Fibroblast of lung (primary cell): ENCODE results near the gene TMEM120B. TPM values are rescaled to one million over a fixed set of nuclear protein-coding genes. Genes with fewer than 3 reads are reported as not detected.

Source experiments
- DNase-seq, 2 donors: peaks; one replicate each; pipeline versions ENCODE4 v3.0.0 to v3.0.0-alpha.2; 2010; ENCODE audit warnings: low read depth in 2 of 2
- H2AFZ ChIP-seq: 2 replicates; pipeline ENCODE4 v1.5.1; 2012; ENCODE audit warnings: low read length, control low read depth, inconsistent platforms
- H3K27ac ChIP-seq: 2 replicates; pipeline ENCODE4 v1.5.1; 2011; ENCODE audit warnings: low read length, control low read depth; ENCODE audit not compliant: insufficient read depth
- H3K27me3 ChIP-seq: 2 replicates; pipeline ENCODE4 v1.5.1; 2011; ENCODE audit warnings: mild to moderate bottlenecking, low read length; ENCODE audit not compliant: control insufficient read depth, insufficient read depth
- H3K36me3 ChIP-seq: 2 replicates; pipeline ENCODE4 v1.5.1; 2011; ENCODE audit warnings: low read length; ENCODE audit not compliant: control insufficient read depth, insufficient read depth
- H3K4me1 ChIP-seq: 2 replicates; pipeline ENCODE4 v1.5.1; 2011; ENCODE audit warnings: low read length; ENCODE audit not compliant: control insufficient read depth, insufficient read depth; ENCODE audit errors: extremely low read depth
- H3K4me2 ChIP-seq: 2 replicates; pipeline ENCODE4 v1.5.1; 2011; ENCODE audit warnings: low read length, control low read depth; ENCODE audit not compliant: insufficient read depth; ENCODE audit errors: extremely low read depth
- H3K4me3 ChIP-seq, 4 experiments: fragments of 200-600 bp in 1 of 4; sonication (generic) in 1 of 4; replicated peaks in 1 of 4; 2 replicates each; pipeline ENCODE4 v1.5.1; 2011 to 2016; ENCODE audit warnings: low read length in 4 of 4, low read depth in 3 of 4, mild to moderate bottlenecking in 3 of 4, control low read depth in 2 of 4, inconsistent platforms in 1 of 4, mixed read lengths in 1 of 4; ENCODE audit not compliant: insufficient read depth in 1 of 4; ENCODE audit errors: control extremely low read depth in 1 of 4
- H3K79me2 ChIP-seq: 2 replicates; pipeline ENCODE4 v1.5.1; 2012; ENCODE audit warnings: mild to moderate bottlenecking, low read length, inconsistent platforms; ENCODE audit not compliant: control insufficient read depth, insufficient read depth
- H3K9ac ChIP-seq: 2 replicates; pipeline ENCODE4 v1.5.1; 2011; ENCODE audit warnings: mild to moderate bottlenecking, low read length, control low read depth; ENCODE audit not compliant: insufficient read depth
- H3K9me3 ChIP-seq: 2 replicates; pipeline ENCODE4 v1.5.1; 2012; ENCODE audit warnings: low read depth, low read length; ENCODE audit not compliant: control insufficient read depth, insufficient read depth
- H4K20me1 ChIP-seq: 2 replicates; pipeline ENCODE4 v1.5.1; 2011; ENCODE audit warnings: low read length; ENCODE audit not compliant: control insufficient read depth, insufficient read depth; ENCODE audit errors: extremely low read depth
- CTCF ChIP-seq, 2 donors: IDR thresholded peaks in 1 of 2; conservative IDR thresholded peaks in 1 of 2; 1 replicate in 1 of 2; 2 replicates in 1 of 2; pipeline ENCODE4 v1.5.1; 2011 to 2012; ENCODE audit warnings: low read length in 2 of 2, control low read depth in 1 of 2, inconsistent platforms in 1 of 2, low read depth in 1 of 2, mild to moderate bottlenecking in 1 of 2
- EZH2 ChIP-seq: IDR thresholded peaks from 2 replicates; pipeline ENCODE4 v1.5.1; 2012; ENCODE audit warnings: low read length, control low read depth, mild to moderate bottlenecking; ENCODE audit errors: missing control alignments
- polyA plus RNA-seq, 2 donors: library from polyadenylated mRNA; depleted of rRNA in 1 of 2; stranded (reverse) in 1 of 2; unstranded in 1 of 2; fragments of >200 nt; gene quantifications; 2 replicates each; pipeline ENCODE4 v1.2.1, GENCODE V29; 2011 to 2012; ENCODE audit warnings: missing spikeins in 1 of 2
- total RNA-seq: library from RNA; depleted of rRNA; stranded (reverse); fragments of >200 nt; gene quantifications from 2 replicates; pipeline ENCODE4 v1.2.1, GENCODE V29; 2014

Gene TMEM120B
- total and polyA plus RNA-seq, 2 donors (not counting 1 experiment from before 2014, with no cell fraction given), result 8.6 TPM

- Histone ChIP-seq H3K9ac (no peak overlapping the region), H3K9me3 (no peaks in the 10 kb centered on the region), H3K4me2 (no peak overlapping the region), H3K27me3 (no peaks in the 10 kb centered on the region), H3K27ac (no peak overlapping the region), H3K4me1 (peaks cover 7% of the 10 kb centered on the region), H3K4me3 (no peak overlapping the region), H3K36me3 (no peaks in the 10 kb centered on the region), H4K20me1 (no peaks in the 10 kb centered on the region), H2AFZ (no peak overlapping the region), H3K79me2 (peaks cover 4% of the 10 kb centered on the region)
- TF ChIP-seq CTCF (conservative IDR thresholded peaks at IDR 0.05 in 1 of 2, IDR thresholded peaks at IDR 0.05 in 1 of 2; ENCODE audit: low read depth in 1 of 2, low read length in 2 of 2), result no peak
- TF ChIP-seq EZH2, result no peak
- DNase-seq, result peak in 1 of 2 donors; percentile 37
Measured at GRCh38 chr12:121724925-121725324, 12.4 kb downstream of the TMEM120B start.

GRCh38 chr12:121725423-121725822 is 12.9 kb downstream of the TMEM120B start:
- Histone ChIP-seq H3K27ac (no peak overlapping the region), H3K9ac (no peak overlapping the region), H4K20me1 (no peaks in the 10 kb centered on the region), H3K36me3 (no peaks in the 10 kb centered on the region), H3K4me2 (no peak overlapping the region), H2AFZ (no peak overlapping the region), H3K79me2 (peaks cover 4% of the 10 kb centered on the region), H3K9me3 (no peaks in the 10 kb centered on the region), H3K27me3 (no peaks in the 10 kb centered on the region), H3K4me3 (no peak overlapping the region), H3K4me1 (peaks cover 5% of the 10 kb centered on the region)
- TF ChIP-seq CTCF (conservative IDR thresholded peaks at IDR 0.05 in 1 of 2, IDR thresholded peaks at IDR 0.05 in 1 of 2; ENCODE audit: low read depth in 1 of 2, low read length in 2 of 2) (no peak), EZH2 (no peak)
- no peak for DNase-seq

GRCh38 chr12:121729021-121729420 is 16.5 kb downstream of the TMEM120B start:
- no peak for TF ChIP-seq EZH2
- no peak for TF ChIP-seq CTCF (conservative IDR thresholded peaks at IDR 0.05 in 1 of 2, IDR thresholded peaks at IDR 0.05 in 1 of 2; ENCODE audit: low read depth in 1 of 2, low read length in 2 of 2)
- H3K9ac ChIP-seq, result no peak overlapping the region
- H2AFZ ChIP-seq, result no peak overlapping the region
- H4K20me1 ChIP-seq, result no peaks in the 10 kb centered on the region
- H3K27me3 ChIP-seq, result no peaks in the 10 kb centered on the region
- H3K36me3 ChIP-seq, result no peaks in the 10 kb centered on the region
- H3K27ac ChIP-seq, result no peak overlapping the region
- no peak overlapping the region for H3K4me2 ChIP-seq
- DNase-seq, result no peak
- no peaks in the 10 kb centered on the region for H3K9me3 ChIP-seq
- H3K4me1 ChIP-seq, result no peaks in the 10 kb centered on the region
- H3K4me3 ChIP-seq, result no peak overlapping the region
- H3K79me2 ChIP-seq, result no peaks in the 10 kb centered on the region
